ENCODE measurements around the gene ALOX15B.

The ALOX15B gene

DNA sequence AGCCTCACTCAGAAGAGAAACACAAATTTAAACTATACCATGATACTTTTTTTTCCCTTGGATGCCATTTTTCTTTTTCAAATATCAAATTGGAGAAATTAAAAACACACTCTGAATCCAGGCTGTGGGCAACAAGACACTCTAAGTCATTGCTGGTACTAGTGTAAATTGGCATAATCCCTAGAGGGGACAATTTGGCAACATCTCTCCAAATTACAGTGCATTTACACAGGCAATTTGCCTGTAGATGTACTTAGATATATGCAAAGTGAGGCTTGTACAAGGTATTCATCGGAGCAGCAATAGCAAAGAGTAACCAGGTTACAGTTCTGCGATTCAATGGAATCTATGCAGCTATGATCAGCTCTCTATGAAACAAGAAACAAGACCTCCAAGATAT lies 43.1 kb upstream of the ALOX15B start:
- H3K36me3 Mint-ChIP-seq (ENCODE audit: low read depth) = no peaks in the 10 kb centered on the region
- H3K27ac Mint-ChIP-seq = no peak overlapping the region
- TF ChIP-seq, protein P1, sequence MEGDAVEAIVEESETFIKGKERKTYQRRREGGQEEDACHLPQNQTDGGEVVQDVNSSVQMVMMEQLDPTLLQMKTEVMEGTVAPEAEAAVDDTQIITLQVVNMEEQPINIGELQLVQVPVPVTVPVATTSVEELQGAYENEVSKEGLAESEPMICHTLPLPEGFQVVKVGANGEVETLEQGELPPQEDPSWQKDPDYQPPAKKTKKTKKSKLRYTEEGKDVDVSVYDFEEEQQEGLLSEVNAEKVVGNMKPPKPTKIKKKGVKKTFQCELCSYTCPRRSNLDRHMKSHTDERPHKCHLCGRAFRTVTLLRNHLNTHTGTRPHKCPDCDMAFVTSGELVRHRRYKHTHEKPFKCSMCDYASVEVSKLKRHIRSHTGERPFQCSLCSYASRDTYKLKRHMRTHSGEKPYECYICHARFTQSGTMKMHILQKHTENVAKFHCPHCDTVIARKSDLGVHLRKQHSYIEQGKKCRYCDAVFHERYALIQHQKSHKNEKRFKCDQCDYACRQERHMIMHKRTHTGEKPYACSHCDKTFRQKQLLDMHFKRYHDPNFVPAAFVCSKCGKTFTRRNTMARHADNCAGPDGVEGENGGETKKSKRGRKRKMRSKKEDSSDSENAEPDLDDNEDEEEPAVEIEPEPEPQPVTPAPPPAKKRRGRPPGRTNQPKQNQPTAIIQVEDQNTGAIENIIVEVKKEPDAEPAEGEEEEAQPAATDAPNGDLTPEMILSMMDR (IDR thresholded peaks at IDR 0.05) = no peak
- H3K4me1 Mint-ChIP-seq = no peaks in the 10 kb centered on the region
- no peak overlapping the region for H3K4me3 Mint-ChIP-seq
- no peak for DNase-seq
- peaks cover 73% of the 10 kb centered on the region for H3K27me3 Mint-ChIP-seq (ENCODE audit: low read depth, poor library complexity)
- peaks cover 4% of the 10 kb centered on the region for H3K9me3 Mint-ChIP-seq

DNA sequence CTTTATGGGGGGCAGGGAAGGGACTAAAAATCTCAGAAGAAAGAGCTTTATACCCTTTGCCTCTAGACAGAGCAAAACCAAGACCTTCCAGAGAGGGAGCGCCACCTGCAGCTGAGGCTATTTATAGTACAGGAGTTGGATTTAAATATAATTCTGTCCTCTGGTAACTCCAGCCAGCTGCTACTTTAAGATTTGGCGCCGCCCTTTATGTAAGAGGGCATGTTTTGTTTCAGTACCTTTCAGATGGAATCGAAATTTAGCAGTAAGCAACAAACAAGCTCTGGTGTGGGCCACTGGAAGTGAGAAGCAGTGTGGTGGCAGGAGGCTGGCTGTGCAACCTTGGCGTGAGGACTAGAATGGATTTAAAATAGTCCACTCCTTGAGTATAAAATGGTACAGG lies 41.7 kb upstream of the ALOX15B start:
- DNase-seq = no peak
- Mint-ChIP-seq H3K27ac (no peak overlapping the region), H3K9me3 (peaks cover 12% of the 10 kb centered on the region), H3K4me1 (peaks cover 5% of the 10 kb centered on the region), H3K27me3 (ENCODE audit: low read depth, poor library complexity) (peaks cover 81% of the 10 kb centered on the region), H3K36me3 (ENCODE audit: low read depth) (no peaks in the 10 kb centered on the region), H3K4me3 (no peak overlapping the region)
- TF ChIP-seq, protein P1 (IDR thresholded peaks at IDR 0.05) = peak; percentile 25

- Mint-ChIP-seq H3K9me3 (peaks cover 12% of the 10 kb centered on the region), H3K27me3 (ENCODE audit: low read depth, poor library complexity) (peaks cover 75% of the 10 kb centered on the region), H3K36me3 (ENCODE audit: low read depth) (no peaks in the 10 kb centered on the region), H3K4me3 (peak within 1 kb of the TSS; percentile 37), H3K27ac (no peak within 1 kb of the TSS), H3K4me1 (peaks cover 15% of the 10 kb centered on the region)
- TF ChIP-seq, protein P1 (IDR thresholded peaks at IDR 0.05) = no peak
- DNase-seq = no peak
Observed at GRCh38 chr17:8001976-8002720, 36.7 kb upstream of the ALOX15B start, which contains the start of gene GUCY2D. Gene GUCY2D (plus strand): TSS chr17:8002615. CDS start chr17:8003048, 433 bp downstream.

- Mint-ChIP-seq H3K27ac (no peak overlapping the region), H3K4me3 (no peak overlapping the region), H3K36me3 (ENCODE audit: low read depth) (no peaks in the 10 kb centered on the region), H3K4me1 (peaks cover 15% of the 10 kb centered on the region), H3K9me3 (peaks cover 12% of the 10 kb centered on the region), H3K27me3 (ENCODE audit: low read depth, poor library complexity) (peaks cover 80% of the 10 kb centered on the region)
- DNase-seq = no peak
- TF ChIP-seq, protein P1 (IDR thresholded peaks at IDR 0.05) = no peak
Observed at GRCh38 chr17:8002721-8003593, 35.9 kb upstream of the ALOX15B start.

- Mint-ChIP-seq H3K27me3 (ENCODE audit: low read depth, poor library complexity) (peaks cover 78% of the 10 kb centered on the region), H3K27ac (no peak overlapping the region), H3K9me3 (peaks cover 12% of the 10 kb centered on the region), H3K36me3 (ENCODE audit: low read depth) (no peaks in the 10 kb centered on the region), H3K4me3 (no peak overlapping the region), H3K4me1 (peaks cover 15% of the 10 kb centered on the region)
- DNase-seq = no peak
- TF ChIP-seq, protein P1 (IDR thresholded peaks at IDR 0.05) = no peak
Observed at GRCh38 chr17:8003594-8004181, 35.2 kb upstream of the ALOX15B start.
